ENCODE results near the gene NAIF1.

The NAIF1 gene

DNA sequence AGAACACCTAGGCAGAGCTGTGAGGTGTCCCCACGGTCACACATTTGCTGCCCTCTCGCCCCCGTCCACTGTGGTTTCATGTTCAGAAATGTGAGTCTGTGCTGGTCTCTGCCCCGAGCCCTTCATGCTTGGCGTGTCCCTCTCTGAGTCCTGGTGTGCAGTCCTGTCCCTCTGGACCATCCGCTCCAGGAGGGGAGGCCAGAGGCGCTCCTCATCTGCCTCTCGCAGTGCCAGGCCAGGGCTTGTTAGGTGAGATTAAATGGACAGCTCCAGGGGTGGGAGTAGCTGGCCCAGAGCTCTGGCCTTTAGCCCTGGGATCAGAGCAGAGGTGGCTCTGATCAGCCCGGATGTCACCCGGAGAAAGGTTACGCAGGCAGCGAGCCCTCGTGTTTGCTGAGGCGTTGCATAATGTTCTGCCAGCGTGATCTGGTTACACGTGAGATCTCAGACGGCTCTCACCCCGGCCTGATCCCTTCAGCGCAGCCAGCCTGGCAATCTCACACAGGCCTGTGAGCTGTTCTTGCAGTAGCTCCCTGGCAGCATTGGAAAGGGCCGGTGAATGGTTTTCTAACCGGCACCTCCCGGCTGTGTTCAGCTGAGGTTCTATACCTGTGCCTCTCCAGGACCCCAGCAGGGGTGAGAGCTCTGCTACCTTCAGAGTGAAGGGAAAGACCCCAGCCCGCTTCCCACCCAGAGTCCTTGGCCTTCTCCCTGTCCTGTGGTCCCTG lies 35.9 kb upstream of the NAIF1 start:
- DNase-seq (ENCODE audit: low read depth in 2 of 2), result no peak

DNA sequence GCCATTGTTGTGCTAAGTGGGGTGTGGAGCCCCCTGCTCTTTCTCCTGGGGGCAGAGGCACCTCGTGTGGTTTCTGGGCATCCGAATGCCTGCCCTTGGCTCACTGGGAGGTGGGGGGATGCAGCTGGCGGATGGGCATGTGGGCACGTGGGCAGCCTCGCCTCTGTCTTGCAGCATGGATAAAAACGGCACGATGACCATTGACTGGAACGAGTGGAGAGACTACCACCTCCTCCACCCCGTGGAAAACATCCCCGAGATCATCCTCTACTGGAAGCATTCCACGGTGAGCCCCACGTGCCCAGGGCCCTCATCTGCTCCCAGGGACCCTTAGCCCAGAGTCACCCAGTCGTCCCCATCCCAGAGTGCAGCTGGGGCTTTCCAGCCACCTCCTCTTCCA lies 35.1 kb upstream of the NAIF1 start:
- no peak for DNase-seq (ENCODE audit: low read depth in 2 of 2)

DNA sequence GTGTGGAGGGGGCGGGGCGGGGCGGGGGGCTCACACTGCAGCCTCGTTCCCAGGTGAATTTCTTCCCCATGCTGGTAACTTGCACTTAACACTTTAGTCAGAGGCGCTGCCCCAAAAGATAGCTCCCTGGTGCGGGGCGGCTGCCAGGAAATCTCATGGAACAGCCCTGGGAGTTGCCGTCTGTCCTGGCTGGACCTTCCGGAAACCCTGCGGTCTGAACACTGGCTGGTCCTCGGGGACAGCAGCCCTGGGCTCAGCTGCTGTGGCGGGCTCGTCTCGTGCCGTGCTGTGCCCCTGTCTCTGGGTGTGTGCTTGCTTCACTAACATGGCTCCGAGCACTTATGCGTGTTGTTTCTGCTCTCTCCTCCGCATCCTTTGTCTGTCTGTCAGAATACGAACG lies 34.6 kb upstream of the NAIF1 start:
- DNase-seq (ENCODE audit: low read depth in 2 of 2), result no peak

DNA sequence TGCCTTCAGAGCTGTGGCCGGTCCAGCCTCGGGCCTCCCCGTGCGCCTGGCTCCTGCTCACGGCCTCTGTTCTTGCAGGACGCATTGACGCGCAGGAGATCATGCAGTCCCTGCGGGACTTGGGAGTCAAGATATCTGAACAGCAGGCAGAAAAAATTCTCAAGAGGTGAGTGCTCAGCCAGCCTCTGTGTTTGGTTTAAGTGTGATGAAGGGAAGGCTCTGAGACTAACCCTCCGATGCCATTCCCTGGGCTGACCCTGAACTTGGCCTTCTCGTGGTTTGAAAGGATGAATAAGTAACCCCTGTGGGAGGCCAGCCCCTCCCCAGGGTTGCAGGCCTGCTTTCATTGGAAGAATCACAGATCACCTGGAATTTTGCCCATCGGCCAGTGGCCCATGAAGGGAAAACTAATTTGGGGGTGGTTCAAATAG lies 34.1 kb upstream of the NAIF1 start:
- no peak for DNase-seq (ENCODE audit: low read depth in 2 of 2)

DNA sequence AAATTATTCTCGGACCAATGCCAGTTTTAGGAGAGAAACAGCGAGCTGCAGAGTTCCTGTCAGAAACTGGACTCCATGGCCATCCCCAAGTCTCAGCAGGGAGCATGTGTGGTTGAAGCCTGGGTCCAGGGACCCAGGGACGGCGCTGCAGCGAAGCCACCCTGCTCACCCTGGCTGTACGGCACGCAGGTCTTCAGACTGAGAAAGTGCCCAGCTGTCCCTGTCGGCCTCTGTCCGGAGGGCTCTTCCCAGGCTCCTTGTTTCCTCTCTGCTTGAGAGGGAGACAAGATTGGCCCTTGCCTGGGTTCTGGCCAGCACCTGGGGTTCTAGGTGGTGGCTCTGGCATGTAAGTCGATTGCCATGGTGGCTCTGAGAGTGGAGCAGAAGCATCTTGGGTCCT lies 33.5 kb upstream of the NAIF1 start:
- no peak for DNase-seq (ENCODE audit: low read depth in 2 of 2)

DNA sequence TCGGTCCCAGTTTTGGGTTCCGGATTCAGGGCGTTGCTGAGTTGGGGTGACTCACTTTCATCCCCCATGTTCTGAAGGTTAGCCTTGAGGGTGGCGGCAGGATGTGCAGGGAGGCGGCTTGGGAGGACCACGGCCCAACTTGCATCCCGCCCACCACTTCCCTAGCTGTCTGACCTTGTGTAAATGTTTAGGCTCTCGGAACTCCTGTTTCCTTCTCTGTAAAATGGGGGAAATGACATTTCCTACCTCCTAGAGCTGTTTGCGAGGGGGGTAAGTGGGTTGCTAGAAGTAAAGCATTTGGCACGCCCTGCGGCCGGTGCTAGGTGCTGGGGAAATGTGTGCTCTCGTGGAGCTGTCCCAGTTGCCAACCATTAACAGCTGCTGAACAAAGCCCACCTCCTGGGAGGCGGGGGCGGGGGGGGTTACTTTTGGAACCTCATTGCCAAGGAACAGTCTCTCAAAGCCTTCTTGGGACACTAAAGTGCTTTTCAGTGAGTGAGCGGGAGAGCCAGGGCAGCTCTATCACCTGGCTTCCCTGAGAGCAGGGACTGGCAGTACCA lies 32.9 kb upstream of the NAIF1 start:
- DNase-seq (ENCODE audit: low read depth in 2 of 2), result no peak

DNA sequence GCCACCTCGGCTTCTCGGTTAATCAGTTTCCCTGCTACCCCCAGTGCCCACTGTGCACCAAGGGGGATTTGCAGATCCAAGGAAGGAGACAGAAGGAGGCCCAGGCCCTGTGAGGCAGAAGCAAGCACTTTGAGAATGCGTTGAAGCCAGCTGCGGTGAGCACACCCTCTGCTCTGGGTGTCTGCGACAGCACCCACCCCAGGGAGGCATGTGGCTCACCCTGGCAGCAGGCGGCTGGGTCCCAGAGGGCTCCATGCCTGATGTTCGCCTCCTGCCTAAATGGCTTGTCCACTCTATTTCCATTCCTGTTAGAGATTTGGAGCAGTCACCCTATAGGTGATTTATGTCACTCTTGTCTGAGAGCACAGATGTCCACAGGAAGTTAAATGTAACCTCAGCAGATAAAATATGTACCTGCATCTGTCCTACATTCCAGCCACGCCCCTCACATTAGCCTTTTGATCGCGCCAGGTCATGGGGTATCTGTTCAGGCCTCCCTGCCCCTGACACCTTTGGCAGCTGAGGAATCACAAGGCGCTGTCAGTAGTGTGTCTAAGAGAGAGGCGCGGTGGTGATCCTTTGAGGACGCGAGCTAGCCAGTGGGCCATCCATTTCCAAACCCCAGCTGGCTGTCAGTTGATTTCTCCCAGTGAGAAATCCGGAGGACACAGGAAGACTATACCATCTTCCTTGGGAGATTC lies 32.3 kb upstream of the NAIF1 start:
- DNase-seq (ENCODE audit: low read depth in 2 of 2), result no peak

DNA sequence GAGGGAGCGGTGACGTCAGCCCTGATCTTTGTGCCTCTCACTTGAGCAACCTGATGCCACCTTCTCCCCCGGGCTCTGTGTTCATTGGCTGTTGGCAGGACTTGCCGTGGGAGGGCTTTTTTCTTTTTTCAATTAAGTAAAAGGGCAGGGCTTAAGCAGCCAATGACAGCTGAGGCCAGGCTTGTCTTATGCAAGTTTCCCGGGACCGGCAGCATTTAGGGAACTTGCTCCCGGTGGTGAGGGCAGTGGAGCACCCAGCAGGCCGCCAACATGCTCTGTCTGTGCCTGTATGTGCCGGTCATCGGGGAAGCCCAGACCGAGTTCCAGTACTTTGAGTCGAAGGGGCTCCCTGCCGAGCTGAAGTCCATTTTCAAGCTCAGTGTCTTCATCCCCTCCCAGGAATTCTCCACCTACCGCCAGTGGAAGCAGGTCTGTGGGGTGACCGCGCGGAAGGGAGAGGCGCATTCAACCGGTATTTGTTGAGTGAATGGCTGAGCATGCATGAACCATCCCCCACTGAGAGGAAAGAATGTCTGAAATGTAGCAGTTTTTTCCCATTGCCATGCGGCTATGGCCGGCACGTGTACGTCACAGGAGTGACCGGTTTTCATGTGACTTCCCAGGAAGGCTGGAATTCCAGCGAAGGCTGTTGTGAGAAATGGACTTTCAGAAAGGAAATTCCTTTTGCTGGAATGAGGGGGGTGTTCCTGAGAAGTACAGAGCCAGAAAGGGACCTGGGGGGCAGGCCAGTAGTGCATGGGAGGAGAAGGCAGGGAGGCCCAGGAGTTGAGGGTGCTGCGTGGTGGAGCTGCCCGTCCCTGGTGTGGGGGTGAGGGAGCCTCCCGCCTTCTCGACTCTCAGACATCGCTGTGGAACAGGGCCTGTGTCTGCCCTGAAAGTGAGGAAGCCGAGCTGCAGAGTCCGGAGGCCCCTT lies 31.4 kb upstream of the NAIF1 start:
- peak; percentile 54 to 56 for DNase-seq (ENCODE audit: low read depth in 2 of 2)

DNA sequence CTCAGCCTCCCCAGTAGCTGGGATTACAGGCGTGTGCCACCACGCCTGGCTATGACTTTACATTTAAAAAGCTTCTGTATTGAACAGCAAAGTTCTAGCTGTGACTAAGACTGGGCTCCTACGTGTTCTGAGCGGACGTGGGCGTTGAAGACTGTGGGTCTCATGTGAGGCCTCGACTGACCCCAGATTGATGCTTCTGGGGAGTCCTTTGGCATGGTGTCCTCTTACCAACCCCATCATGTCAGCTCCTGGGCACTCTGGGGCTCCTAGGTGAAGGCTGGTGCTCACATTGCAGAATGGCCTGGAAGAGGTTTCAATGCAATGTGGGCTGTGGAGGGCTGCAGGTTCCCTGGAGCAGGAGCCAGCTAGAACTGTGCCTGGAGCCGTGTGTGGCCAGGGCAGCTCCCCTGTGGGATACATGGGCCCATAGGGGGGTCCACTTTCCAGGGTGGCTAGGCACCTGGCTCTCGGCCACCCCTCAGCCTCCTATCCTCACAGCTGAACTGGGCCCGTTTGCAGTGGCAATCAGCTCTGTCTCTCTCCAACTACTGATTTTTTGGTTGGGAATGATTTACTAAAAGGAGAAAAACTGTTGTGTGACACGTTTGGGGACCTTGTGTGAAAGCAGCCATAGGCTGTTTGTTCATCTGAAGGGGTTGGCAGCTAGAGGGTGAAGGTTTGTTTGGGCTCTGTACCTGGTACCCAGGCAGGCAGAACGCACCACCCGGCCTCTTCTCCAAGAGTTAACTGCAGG lies 30.6 kb upstream of the NAIF1 start:
- no peak for DNase-seq (ENCODE audit: low read depth in 2 of 2)

- no peak for DNase-seq (ENCODE audit: low read depth in 2 of 2)
Measured at GRCh38 chr9:128096616-128097536, 29.8 kb upstream of the NAIF1 start.

GRCh38 chr9:128094950-128095544 lies 27.9 kb upstream of the NAIF1 start:
- DNase-seq (ENCODE audit: low read depth in 2 of 2), result no peak

DNA sequence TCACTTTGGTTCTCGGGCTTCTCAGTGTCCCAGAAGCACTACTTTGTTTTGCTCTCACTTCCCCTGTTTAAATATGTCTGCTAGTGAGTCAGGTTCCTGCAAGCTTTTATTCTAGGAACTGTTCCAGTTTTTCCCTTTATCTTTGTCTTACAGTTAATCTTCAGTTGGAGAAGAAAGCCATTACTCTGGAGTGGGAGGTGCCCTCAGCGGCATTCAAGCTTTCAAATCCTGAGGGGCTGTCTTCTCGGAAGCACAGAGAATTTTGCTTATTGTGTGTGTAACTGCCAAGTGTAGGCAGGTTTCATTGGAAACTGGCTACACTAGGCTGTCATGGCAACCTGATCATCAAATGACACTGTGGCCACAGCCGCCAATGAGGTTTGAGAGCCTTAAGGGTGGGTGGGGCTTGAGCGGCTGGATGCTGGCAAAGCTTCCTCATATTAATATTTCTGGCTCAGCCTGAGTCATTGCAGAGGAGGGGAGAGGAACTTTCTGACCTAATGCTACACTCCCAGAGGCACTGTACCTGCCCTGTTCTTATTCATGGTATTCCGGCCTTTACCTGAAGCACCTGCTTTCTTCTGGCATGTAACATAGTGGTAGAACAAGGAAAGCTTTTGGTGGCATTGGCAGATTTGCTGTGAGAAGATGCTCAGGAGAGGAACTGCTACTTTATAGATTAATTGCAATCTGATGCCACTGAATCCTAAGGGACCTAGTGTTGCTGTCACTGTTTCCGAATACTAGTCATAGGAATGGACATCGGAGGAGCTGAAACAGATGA lies 27.2 kb upstream of the NAIF1 start:
- DNase-seq (ENCODE audit: low read depth in 2 of 2), result peak; percentile 70 to 79

- no peak for DNase-seq (ENCODE audit: low read depth in 2 of 2)
Measured at GRCh38 chr9:128093011-128093410, 25.9 kb upstream of the NAIF1 start.

DNA sequence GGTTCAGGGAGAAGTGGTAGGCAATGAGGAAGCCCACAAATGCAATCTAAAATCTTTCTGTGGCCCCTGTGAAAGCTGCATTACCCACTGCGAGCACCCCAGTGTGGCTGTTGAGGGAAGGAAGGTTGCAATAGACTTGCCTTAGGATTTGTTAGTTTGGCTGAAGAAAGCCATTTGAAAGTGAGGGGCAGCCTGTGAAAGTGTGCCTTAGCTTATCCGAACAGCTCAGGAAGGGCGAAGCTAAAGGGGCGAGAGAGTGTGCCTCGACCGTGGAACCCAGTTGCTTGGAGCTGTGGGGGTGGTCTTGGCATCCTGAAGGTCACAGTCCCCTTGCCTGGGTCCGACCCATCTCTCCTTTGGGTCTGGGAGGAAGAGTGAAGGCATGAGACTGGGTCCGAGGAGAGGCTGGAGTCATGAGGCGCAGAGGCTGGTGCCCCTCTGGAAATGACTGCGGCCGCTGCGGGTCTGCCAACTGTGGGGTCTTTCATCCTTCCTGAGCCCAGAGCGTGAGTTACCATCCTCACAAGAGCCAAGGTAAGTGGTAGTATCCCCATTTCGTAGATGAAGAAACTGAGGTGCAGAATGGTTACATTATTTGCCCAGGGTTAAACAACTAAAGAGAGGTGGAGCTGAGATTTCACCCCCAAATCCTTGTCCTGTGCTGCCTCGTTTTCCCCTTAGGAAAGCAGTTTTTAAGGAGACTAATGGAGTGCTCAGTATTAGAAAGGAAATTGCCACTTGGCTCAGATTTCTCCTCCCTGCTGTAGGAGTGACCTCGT lies 25.3 kb upstream of the NAIF1 start:
- no peak for DNase-seq (ENCODE audit: low read depth in 2 of 2)

DNA sequence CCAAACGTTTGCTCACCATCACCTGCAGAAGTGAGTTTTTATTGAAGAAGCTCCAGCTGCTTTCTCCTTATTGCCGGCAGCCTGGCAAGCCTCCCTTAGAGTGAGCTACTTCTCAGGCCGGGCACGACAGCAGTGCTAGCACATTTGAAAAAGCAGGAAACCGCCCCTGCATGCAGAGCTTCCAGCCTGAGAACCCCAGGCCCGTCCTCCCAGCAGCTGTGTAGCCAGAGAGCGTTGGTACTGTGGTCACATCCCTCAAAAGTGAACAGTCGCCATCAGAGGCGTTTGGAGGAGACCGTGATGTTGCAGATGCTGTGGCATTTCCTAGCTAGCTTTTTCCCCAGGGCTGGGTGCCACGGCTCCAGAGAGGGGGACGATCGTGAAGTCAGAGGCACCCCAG lies 24.5 kb upstream of the NAIF1 start:
- DNase-seq (ENCODE audit: low read depth in 2 of 2), result no peak

DNA sequence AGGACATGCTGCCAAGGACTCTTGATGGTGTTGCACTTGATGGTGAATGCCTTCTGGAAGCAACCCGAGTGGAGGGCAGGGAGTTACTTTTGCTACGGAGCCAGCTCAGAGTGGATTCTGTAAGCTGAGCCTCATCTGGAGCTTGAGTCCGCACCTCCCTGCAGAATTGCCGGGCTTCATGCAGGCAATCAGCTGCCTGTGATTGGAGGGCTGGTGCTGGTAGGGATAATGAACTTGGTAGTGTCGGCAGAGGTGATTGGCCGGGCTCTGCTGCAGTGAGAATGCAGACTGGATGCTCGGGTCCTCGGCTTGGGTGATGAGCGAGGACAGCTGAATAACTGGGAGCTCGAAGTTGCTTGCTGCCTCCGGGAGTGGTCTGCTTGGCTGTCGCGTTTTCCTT lies 24.0 kb upstream of the NAIF1 start:
- no peak for DNase-seq (ENCODE audit: low read depth in 2 of 2)

GRCh38 chr9:128089299-128089698 lies 22.2 kb upstream of the NAIF1 start:
- no peak for DNase-seq (ENCODE audit: low read depth in 2 of 2)

DNA sequence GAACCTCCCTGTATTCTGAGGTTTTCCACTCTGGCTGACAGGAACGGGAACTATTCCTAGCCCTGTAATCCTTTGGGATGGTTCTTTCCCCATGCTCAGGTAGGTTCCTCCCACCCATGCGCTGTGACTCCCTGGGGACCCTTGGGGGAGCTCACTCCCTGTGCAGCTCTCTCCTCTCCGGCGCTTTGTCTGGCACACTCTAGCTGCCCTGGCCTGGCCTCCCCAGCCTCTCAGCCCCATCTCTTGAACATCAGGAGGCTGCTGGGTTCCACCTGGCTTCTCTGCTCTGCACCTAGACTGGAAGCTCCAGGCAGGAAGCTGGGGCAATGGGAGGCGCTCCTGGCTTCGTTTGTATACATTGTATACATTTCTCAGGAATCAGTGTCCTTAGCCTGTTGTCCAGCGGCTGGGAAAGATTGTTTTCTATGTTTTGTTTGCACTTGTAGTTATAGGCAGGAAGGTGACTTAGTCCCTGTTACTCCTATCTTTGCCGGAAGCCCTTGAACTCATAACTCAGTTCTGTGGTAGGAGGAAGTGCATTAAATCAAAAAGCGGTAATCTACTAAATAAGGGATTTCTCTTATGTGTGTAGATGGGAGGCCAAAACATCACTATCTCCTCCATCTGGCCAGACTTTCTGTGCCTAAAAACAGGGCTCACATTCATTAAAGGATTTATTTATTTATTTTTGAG lies 21.3 kb upstream of the NAIF1 start:
- DNase-seq (ENCODE audit: low read depth in 2 of 2), result no peak
